Measurements from ENCODE around the gene GMPPA. TPM values are rescaled to one million over a fixed set of nuclear protein-coding genes. Genes with fewer than 3 reads are reported as not detected.

The GMPPA gene
- total and polyA plus RNA-seq, 2 experiments from 2014 or later: 67.8 to 76.5 TPM

- Histone ChIP-seq H2AFZ (no peak overlapping the region), H3K9me2 (replicated peaks; ENCODE audit: insufficient read depth) (no peaks in the 10 kb centered on the region), H3K4me2 (no peak overlapping the region), H3K27me3 (no peaks in the 10 kb centered on the region), H3K4me3 (no peak overlapping the region), H3K4me1 (ENCODE audit: insufficient read depth) (peaks cover 30% of the 10 kb centered on the region), H3K79me2 (no peaks in the 10 kb centered on the region), H3K36me3 (replicated peaks; ENCODE audit: insufficient read depth, low read depth) (no peaks in the 10 kb centered on the region), H4K20me1 (ENCODE audit: insufficient read depth, poor library complexity, severe bottlenecking) (no peaks in the 10 kb centered on the region), H3K27ac (no peak overlapping the region), H3K9me3 (ENCODE audit: low read depth) (no peaks in the 10 kb centered on the region)
- 80% methylated on average over 5 of the region's 5 CpGs for WGBS (ENCODE audit: low lambda C conversion rate, missing lambda C conversion rate)
- TF ChIP-seq CTCF (IDR thresholded peaks at IDR 0.05; ENCODE audit: poor library complexity): no peak
- no peak for TF ChIP-seq EZH2phosphoT487 (IDR thresholded peaks at IDR 0.05; ENCODE audit: low read depth, severe bottlenecking, unreplicated experiment)
- no peak for TF ChIP-seq EZH2 (IDR thresholded peaks at IDR 0.05; ENCODE audit: borderline replicate concordance)
- DNase-seq (ENCODE audit: low spot score): no peak
Observed at GRCh38 chr2:219457784-219458369, 40.8 kb upstream of the GMPPA start.

GRCh38 chr2:219458996-219459395 is 39.7 kb upstream of the GMPPA start:
- Histone ChIP-seq H4K20me1 (ENCODE audit: insufficient read depth, poor library complexity, severe bottlenecking) (no peaks in the 10 kb centered on the region), H3K79me2 (no peaks in the 10 kb centered on the region), H3K4me1 (ENCODE audit: insufficient read depth) (peaks cover 22% of the 10 kb centered on the region), H3K36me3 (replicated peaks; ENCODE audit: insufficient read depth, low read depth) (no peaks in the 10 kb centered on the region), H3K9me2 (replicated peaks; ENCODE audit: insufficient read depth) (no peaks in the 10 kb centered on the region), H2AFZ (no peak overlapping the region), H3K27me3 (no peaks in the 10 kb centered on the region), H3K27ac (no peak overlapping the region), H3K9me3 (ENCODE audit: low read depth) (no peaks in the 10 kb centered on the region), H3K4me2 (no peak overlapping the region), H3K4me3 (no peak overlapping the region)
- TF ChIP-seq EZH2phosphoT487 (IDR thresholded peaks at IDR 0.05; ENCODE audit: low read depth, severe bottlenecking, unreplicated experiment): no peak
- no peak for TF ChIP-seq EZH2 (IDR thresholded peaks at IDR 0.05; ENCODE audit: borderline replicate concordance)
- no peak for TF ChIP-seq CTCF (IDR thresholded peaks at IDR 0.05; ENCODE audit: poor library complexity)
- DNase-seq (ENCODE audit: low spot score): no peak
- 91% methylated on average over 8 of the region's 8 CpGs for WGBS (ENCODE audit: low lambda C conversion rate, missing lambda C conversion rate)

- 52% methylated on average over 14 of the region's 14 CpGs for WGBS (ENCODE audit: low lambda C conversion rate, missing lambda C conversion rate)
- Histone ChIP-seq H3K9me2 (replicated peaks; ENCODE audit: insufficient read depth) (no peaks in the 10 kb centered on the region), H3K27ac (peak overlapping the region; percentile 62), H3K36me3 (replicated peaks; ENCODE audit: insufficient read depth, low read depth) (no peaks in the 10 kb centered on the region), H3K9me3 (ENCODE audit: low read depth) (no peaks in the 10 kb centered on the region), H3K79me2 (no peaks in the 10 kb centered on the region), H4K20me1 (ENCODE audit: insufficient read depth, poor library complexity, severe bottlenecking) (no peaks in the 10 kb centered on the region), H3K4me3 (no peak overlapping the region), H3K4me1 (ENCODE audit: insufficient read depth) (peaks cover 22% of the 10 kb centered on the region), H3K27me3 (no peaks in the 10 kb centered on the region), H3K4me2 (peak overlapping the region; percentile 72), H2AFZ (no peak overlapping the region)
- TF ChIP-seq EZH2phosphoT487 (IDR thresholded peaks at IDR 0.05; ENCODE audit: low read depth, severe bottlenecking, unreplicated experiment) (no peak), CTCF (IDR thresholded peaks at IDR 0.05; ENCODE audit: poor library complexity) (peak; percentile 59)
- peak; percentile 75 for DNase-seq (ENCODE audit: low spot score)
Observed at GRCh38 chr2:219459460-219460311, 39.0 kb upstream of the GMPPA start.
